Fibroblast of skin of right biceps (primary cell): ENCODE data around the gene FEM1C.

Experiments
- DNase-seq: peaks from one replicate; pipeline ENCODE4 v3.0.0-alpha.2; 2013

Gene FEM1C

DNA sequence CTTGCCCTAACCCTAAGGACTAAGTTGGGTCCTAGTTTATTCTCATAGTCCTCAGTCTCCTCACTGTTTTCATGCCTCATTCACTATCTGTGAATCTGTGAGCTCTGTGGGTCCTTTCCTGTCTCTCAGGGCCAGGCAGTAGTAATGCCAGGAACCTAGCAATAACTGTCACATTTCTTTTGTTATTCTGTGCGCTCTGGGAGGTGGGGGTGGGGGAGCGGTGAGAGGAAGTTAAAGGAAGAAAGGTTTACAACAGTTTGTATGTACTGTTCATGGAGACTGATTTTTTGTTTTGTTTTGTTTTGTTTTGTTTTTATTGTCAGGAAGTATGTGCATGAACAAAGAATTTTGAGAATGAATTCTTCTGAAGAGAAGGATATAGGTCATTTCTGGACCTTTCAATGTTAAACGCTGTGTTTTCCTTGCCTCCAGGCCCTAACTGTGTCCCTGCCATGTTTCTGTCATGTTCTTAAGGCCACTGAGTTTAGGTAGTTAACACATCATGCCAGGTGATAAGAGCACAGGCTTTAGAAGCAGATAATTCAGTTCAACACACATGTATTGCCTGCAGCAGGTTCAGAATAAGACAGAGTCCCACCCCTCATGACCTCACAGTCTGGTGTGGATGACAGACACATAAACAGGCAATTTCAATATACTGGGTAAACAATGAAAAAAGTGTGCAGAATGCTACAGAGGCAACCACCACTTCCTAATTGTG, 13.3 kb upstream of the FEM1C start:
- DNase-seq = no peak

GRCh38 chr5:115556276-115556675, 11.7 kb upstream of the FEM1C start:
- no peak for DNase-seq

GRCh38 chr5:115555084-115555633, 10.6 kb upstream of the FEM1C start:
- no peak for DNase-seq

GRCh38 chr5:115553082-115553481, 8.5 kb upstream of the FEM1C start:
- DNase-seq = no peak

GRCh38 chr5:115551415-115551814, 6.8 kb upstream of the FEM1C start:
- peak; percentile 40 for DNase-seq

GRCh38 chr5:115549154-115549553, 4.6 kb upstream of the FEM1C start:
- DNase-seq = peak; percentile 34

DNA sequence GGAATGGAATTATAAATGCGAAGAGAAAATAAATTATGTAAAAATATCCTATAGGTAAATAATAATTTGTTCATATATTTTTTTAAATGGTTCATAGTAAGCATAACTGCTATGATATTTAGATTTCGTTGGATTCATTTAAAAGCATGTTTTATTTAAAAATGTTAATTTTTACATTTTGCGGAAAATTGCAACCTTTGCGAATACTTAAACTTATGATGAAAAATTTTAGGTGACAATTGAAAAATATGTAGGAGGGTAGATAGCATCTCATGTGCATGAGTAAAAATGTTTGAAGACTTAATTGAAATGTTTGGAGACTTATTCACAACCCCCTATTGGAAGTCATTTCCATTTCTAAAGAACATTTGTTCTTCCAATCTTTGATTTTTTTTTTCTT, 4.1 kb upstream of the FEM1C start:
- no peak for DNase-seq

GRCh38 chr5:115545351-115545882, 842 bp upstream of the FEM1C start:
- no peak for DNase-seq

GRCh38 chr5:115544043-115544435, 536 bp downstream of the FEM1C start:
- peak; percentile 57 for DNase-seq

GRCh38 chr5:115543365-115544042, 1.1 kb downstream of the FEM1C start:
- DNase-seq = no peak

DNA sequence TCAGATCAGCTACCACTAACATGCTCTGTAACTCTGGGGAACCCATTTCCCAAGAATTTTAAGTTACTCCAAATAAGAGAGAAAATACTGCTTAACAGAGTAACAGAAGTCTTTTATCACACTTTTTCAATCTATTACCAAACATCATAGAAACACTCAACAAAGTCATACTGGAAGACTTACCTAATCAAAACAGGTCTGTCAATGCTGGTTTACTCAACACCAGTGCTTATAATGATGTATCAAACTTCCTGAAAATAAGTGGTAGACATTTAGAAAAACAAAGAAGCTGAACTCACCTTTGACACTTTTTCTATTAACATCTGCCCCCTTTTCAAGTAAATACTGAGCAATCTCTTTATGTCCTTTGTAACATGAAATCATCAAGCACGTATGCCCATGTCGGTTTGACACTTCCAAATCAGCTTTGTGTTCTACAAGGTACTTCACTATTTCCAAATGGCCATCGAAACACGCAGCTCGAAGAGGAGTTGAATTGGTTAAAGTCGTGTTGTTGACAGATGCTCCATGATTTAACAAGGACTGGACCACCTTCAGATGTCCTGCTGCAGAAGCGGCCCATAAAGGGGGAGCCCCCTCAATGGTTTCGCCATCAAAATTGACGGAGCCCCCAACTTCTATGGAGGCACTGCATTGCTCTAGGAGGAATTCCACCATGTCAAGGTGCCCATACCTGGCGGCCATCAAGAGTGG, 1.8 kb downstream of the FEM1C start:
- DNase-seq = no peak

- no peak for DNase-seq
Observed at GRCh38 chr5:115542086-115542485, 2.5 kb downstream of the FEM1C start.

GRCh38 chr5:115541611-115542010, 3.0 kb downstream of the FEM1C start:
- DNase-seq = no peak

DNA sequence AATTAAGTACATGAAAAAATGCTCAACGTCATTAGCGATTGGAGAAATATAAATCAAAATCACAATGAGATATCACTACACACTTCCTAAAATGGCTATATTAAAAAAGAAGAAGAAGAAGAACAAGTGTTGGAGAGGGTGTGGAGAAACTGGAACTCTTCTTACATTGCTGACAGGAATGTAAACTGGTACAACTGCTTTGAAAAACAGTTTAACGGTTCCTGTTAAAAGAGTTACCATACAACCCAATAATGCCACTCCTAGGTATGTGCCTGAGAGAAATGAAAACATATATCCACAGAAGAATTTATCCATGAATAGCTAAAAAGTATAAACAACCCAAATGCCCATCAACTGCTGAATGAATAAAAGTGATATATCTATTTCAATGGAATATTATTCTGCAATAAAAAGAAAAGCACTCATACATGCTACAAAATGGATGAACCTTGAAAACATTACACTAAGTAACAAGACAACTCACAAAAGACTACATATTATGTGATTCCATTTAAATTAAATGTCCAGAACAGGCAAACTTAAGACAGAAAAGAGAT, 9.0 kb downstream of the FEM1C start:
- DNase-seq = no peak

- DNase-seq = peak; percentile 19
Observed at GRCh38 chr5:115532517-115532916, 12.1 kb downstream of the FEM1C start.

DNA sequence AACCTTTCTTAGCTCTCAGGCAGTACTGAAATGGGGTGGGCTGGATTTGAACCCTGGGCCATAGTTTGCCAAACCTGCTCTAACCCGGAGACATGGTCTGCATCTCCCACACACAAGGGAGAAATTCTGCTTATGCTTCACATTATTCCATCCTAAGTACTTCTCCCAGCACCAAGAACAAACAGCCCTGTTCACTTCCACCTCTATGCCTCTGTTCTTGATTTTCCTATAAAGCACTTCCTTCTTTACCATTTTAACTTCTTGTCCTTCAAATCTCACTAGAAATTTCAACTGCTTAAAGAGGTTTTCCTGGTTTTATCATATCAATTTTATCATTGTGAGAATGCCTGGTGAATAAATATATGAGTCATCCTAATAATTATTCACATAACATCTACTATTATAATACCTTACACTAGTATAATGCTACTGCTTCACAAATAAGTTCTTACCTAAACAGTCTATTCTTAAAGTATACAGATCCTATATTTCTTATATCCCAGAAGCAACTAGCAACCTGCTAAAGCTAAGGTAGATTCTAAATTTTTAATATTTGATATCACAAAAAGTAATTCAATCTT, 12.7 kb downstream of the FEM1C start:
- DNase-seq = no peak

- DNase-seq = no peak
Observed at GRCh38 chr5:115531380-115531779, 13.2 kb downstream of the FEM1C start.

DNA sequence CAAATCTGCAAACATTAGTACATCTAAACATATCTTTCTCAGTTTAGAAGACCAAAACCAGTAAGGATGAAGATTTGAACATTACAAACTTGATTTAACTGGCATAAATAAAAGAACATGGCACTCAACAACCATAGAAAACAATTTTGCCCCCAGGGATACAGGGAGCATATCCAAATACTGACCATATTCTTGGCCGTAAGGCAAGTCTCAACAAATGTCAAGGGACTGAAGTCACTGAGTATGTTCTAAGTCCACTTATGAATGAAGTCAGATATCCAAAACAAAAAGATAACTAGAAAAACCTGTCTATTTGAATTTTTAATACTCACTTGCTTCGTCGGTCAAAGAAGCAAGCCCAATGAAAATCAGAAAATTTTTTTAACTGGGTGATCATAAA, 14.1 kb downstream of the FEM1C start:
- no peak for DNase-seq

DNA sequence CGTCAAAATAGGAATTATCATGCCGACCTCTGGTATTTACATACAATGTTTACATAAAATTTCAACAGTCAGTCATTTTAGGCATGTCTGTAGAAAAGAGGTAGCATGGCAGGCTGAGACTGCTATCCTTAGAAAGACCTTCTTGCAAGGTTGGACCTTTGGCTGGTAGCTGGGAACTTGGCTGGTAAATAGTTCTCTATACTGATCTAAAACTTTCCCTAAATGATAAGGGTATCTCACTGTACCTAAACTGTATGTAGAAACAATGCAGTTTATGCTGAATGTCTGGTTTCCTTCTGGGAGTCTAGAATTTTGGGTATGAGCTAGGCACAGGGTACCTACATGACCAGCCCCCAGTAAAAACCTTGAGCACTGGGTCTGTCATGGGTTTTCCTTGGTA, 18.0 kb downstream of the FEM1C start:
- no peak for DNase-seq

- no peak for DNase-seq
Observed at GRCh38 chr5:115524199-115524847, 20.3 kb downstream of the FEM1C start.

- DNase-seq = no peak
Observed at GRCh38 chr5:115522832-115523403, 21.7 kb downstream of the FEM1C start.

DNA sequence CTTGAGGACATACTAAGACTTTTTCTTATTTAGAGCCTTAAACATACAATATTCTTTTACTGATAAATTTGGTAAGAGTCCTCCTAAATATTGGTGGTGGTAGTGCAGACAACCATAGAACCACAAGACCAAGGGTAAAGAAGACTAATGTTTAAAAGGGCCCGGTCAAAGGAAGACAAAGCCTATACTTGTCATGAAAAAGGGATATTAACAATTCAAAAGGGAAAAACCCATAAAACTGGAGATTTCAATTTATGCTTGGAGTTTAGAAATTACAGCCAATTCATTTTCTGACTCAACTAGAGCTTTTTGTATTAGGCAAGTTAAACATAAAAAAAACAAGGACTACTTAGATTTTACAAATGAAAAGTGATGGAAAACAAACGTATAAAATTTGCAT, 24.4 kb downstream of the FEM1C start:
- no peak for DNase-seq
